B cell (primary cell): ENCODE data around the gene KLK15.

Source experiments
- EZH2 ChIP-seq: IDR thresholded peaks from 2 replicates; pipeline ENCODE4 v1.6.1; 2012; ENCODE audit warnings: borderline replicate concordance, low read depth, mild to moderate bottlenecking, moderate library complexity, low read length; ENCODE audit not compliant: insufficient read depth, poor library complexity, severe bottlenecking
- TF ChIP-seq, protein P1 (sequence below): fragments of 200-600 bp; IDR thresholded peaks from one replicate; pipeline ENCODE4 v1.8.0; 2022; ENCODE audit warnings: antibody characterized with exemption, mild to moderate bottlenecking

DNA sequence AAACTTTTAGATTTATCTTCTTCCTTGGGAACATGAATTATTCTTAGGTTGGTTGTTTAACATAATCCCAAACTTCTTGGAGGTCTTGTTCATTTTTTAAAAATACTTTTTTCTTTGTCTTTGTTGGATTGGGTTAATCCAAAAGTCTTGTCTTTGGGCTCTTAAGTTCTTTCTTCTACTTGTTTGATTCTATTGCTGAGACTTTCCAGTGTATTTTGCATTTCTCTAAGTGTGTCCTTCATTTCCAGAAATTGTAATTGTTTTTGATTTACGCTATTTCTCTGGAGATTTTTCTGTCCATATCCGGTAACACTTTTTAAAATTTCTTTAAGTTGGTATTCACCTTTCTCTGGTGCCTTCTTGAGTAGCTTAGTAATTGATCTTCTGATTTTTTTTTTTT lies 9.8 kb upstream of the KLK15 start:
- TF ChIP-seq, protein P1, sequence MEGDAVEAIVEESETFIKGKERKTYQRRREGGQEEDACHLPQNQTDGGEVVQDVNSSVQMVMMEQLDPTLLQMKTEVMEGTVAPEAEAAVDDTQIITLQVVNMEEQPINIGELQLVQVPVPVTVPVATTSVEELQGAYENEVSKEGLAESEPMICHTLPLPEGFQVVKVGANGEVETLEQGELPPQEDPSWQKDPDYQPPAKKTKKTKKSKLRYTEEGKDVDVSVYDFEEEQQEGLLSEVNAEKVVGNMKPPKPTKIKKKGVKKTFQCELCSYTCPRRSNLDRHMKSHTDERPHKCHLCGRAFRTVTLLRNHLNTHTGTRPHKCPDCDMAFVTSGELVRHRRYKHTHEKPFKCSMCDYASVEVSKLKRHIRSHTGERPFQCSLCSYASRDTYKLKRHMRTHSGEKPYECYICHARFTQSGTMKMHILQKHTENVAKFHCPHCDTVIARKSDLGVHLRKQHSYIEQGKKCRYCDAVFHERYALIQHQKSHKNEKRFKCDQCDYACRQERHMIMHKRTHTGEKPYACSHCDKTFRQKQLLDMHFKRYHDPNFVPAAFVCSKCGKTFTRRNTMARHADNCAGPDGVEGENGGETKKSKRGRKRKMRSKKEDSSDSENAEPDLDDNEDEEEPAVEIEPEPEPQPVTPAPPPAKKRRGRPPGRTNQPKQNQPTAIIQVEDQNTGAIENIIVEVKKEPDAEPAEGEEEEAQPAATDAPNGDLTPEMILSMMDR: no peak
- no peak for TF ChIP-seq EZH2
